ENCODE measurements around the gene SRRM2. TPM values are rescaled to one million over a fixed set of nuclear protein-coding genes. Genes with fewer than 3 reads are reported as not detected.

Gene SRRM2
- total and polyA plus RNA-seq, 9 of the 15 experiments (the other 6 are each of a cell fraction or from before 2014, with no cell fraction given), result 26.7 to 563 (median 81.1) TPM

- TF ChIP-seq, protein P1, sequence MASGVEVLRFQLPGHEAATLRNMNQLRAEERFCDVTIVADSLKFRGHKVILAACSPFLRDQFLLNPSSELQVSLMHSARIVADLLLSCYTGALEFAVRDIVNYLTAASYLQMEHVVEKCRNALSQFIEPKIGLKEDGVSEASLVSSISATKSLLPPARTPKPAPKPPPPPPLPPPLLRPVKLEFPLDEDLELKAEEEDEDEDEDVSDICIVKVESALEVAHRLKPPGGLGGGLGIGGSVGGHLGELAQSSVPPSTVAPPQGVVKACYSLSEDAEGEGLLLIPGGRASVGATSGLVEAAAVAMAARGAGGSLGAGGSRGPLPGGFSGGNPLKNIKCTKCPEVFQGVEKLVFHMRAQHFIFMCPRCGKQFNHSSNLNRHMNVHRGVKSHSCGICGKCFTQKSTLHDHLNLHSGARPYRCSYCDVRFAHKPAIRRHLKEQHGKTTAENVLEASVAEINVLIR (CRISPR knock-in tag; IDR thresholded peaks at IDR 0.05), result no peak
- TF ChIP-seq, protein P2, sequence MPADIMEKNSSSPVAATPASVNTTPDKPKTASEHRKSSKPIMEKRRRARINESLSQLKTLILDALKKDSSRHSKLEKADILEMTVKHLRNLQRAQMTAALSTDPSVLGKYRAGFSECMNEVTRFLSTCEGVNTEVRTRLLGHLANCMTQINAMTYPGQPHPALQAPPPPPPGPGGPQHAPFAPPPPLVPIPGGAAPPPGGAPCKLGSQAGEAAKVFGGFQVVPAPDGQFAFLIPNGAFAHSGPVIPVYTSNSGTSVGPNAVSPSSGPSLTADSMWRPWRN (IDR thresholded peaks at IDR 0.05; ENCODE audit: low read depth), result no peak
- TF ChIP-seq STAT5A (IDR thresholded peaks at IDR 0.05; ENCODE audit: borderline replicate concordance, low read length) (no peak), PCBP2 (IDR thresholded peaks at IDR 0.05; ENCODE audit: low read depth, low read length, poor library complexity, severe bottlenecking) (no peak)
Observed at GRCh38 chr16:2739625-2740430, 12.6 kb upstream of the SRRM2 start (continued).

DNA sequence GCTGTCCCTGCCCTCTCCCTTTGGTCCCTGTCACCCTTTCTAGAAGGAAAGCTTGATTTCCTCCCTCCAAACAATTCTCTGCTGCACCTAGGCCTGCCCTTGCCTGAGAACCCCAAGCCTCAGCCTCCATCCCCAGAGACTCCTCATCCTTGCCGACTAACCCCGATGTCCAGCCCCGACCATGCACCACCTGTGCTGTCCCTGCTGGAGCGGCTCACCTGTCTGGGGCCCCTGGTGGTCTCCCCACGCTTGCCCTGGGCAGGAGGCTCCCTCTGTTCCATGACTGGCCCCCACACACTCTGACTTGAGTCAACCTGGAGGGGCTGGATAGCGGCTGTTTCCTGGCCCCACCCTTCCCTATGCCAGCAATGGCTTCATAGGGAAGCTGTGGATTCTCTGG lies 12.0 kb upstream of the SRRM2 start:
- CTCF ChIA-PET (ENCODE audit: low intra/inter-chr PET ratio), result no interaction called here
- H3K4me1 ChIP-seq (replicated peaks in 1 of 2; ENCODE audit: control insufficient read depth in 2 of 2, insufficient read depth in 2 of 2, low read length in 2 of 2), result peaks cover 7 to 45% of the 10 kb centered on the region in 2 experiments; a peak in 4 of 5 replicates
- no peaks in the 10 kb centered on the region for H3K9me3 ChIP-seq (replicated peaks; ENCODE audit: control insufficient read depth, insufficient read depth, low read depth, low read length)
- H3K79me2 ChIP-seq (ENCODE audit: control insufficient read depth, insufficient read depth, low read length), result no peaks in the 10 kb centered on the region
- ATAC-seq (no peak), DNase-seq (ENCODE audit: extremely low read depth in 1 of 4, low spot score in 3 of 4) (no peak), FAIRE-seq (no peak)
- H4K20me1 ChIP-seq (replicated peaks; ENCODE audit: control insufficient read depth, insufficient read depth, low read length), result no peaks in the 10 kb centered on the region
- no TSS peak for BruUV-seq (replicated peaks)
- POLR2A ChIA-PET, result interaction anchor here (1.5 to 4.3 kb wide), 3 partner anchors 11 to 29 kb away, joined by 4 to 51 read pairs (median 8); partner anchors contain the start of gene SRRM2
- H3K9me1 ChIP-seq (ENCODE audit: control insufficient read depth, insufficient read depth, low read length), result no peaks in the 10 kb centered on the region
- no peak overlapping the region for H3K4me2 ChIP-seq (ENCODE audit: insufficient read depth, low read length)
- intact Hi-C loops (cut with micrococcal nuclease) (no loop called here), in situ Hi-C loops (cut with MboI) (no loop called here)
- H3K27ac ChIP-seq (ENCODE audit: extremely low read depth, low read depth, low read length), result no peak overlapping the region
- no peaks in the 10 kb centered on the region for H3K36me3 ChIP-seq (ENCODE audit: control insufficient read depth, insufficient read depth, low read length)
- 62% methylated on average over 6 of the region's 6 CpGs for WGBS (ENCODE audit: insufficient coverage, low coverage, missing lambda C conversion rate)
- no peaks in the 10 kb centered on the region for H3K27me3 ChIP-seq (ENCODE audit: control insufficient read depth in 2 of 2, insufficient read depth in 2 of 2, low read length in 2 of 2)
- no peak overlapping the region for H2AFZ ChIP-seq (ENCODE audit: low read depth, low read length)
- no peak overlapping the region for H3K4me3 ChIP-seq
- H3K9ac ChIP-seq (ENCODE audit: insufficient read depth in 1 of 2, low read depth in 2 of 2, low read length in 2 of 2), result peak overlapping the region in 1 of 2 experiments; percentile 90; a peak in 2 of 4 replicates
- TF ChIP-seq SMAD3 (CRISPR knock-in tag; conservative IDR thresholded peaks at IDR 0.05) (no peak), AFF4 (CRISPR knock-in tag; IDR thresholded peaks at IDR 0.05) (no peak), ETS1 (conservative IDR thresholded peaks at IDR 0.05; ENCODE audit: control insufficient read depth, low read depth, low read length) (no peak), GTF2A2 (tag; IDR thresholded peaks at IDR 0.05) (no peak), BMI1 (IDR thresholded peaks at IDR 0.05; ENCODE audit: low read length) (no peak), ZNF134 (CRISPR knock-in tag; conservative IDR thresholded peaks at IDR 0.05) (no peak), ZNF696 (CRISPR knock-in tag; conservative IDR thresholded peaks at IDR 0.05) (no peak), ZNF212 (CRISPR knock-in tag; IDR thresholded peaks at IDR 0.05) (no peak), NR2C2 (CRISPR knock-in tag; IDR thresholded peaks at IDR 0.05) (no peak), NR2C2 (tag; IDR thresholded peaks at IDR 0.05) (no peak)
